Liver (tissue), 9 donors: ENCODE results near the gene PGLYRP3. TPM values are rescaled to one million over a fixed set of nuclear protein-coding genes. Genes with fewer than 3 reads are reported as not detected.
A peak's percentile ranks its signal among the peaks of the same experiment; 100 is the strongest.

Experiments used
- DNase-seq: peaks from one replicate; pipeline ENCODE4 v3.0.0-alpha.2; 2017; ENCODE audit warnings: low spot score
- H3K27ac ChIP-seq, 2 donors: one replicate each; pipeline ENCODE4 v1.7.0; 2013; ENCODE audit warnings: inconsistent platforms in 2 of 2, low read length in 2 of 2, control low read depth in 1 of 2, low read depth in 1 of 2, mild to moderate bottlenecking in 1 of 2
- H3K27me3 ChIP-seq, 4 donors: one replicate each; pipeline versions ENCODE4 v1.6.1 to v1.7.0; 2013; ENCODE audit warnings: low read length in 3 of 4, inconsistent platforms in 1 of 4, mild to moderate bottlenecking in 1 of 4, moderate library complexity in 1 of 4; ENCODE audit not compliant: control insufficient read depth in 4 of 4, insufficient read depth in 4 of 4
- H3K36me3 ChIP-seq, 4 donors: one replicate each; pipeline versions ENCODE4 v1.6.1 to v1.7.0; 2013; ENCODE audit warnings: low read length in 3 of 4, mild to moderate bottlenecking in 3 of 4, low read depth in 1 of 4, moderate library complexity in 1 of 4; ENCODE audit not compliant: control insufficient read depth in 4 of 4, insufficient read depth in 3 of 4
- H3K4me1 ChIP-seq, 4 donors: one replicate each; pipeline versions ENCODE4 v1.6.1 to v1.7.0; 2013; ENCODE audit warnings: low read length in 3 of 4, mild to moderate bottlenecking in 3 of 4, moderate library complexity in 1 of 4; ENCODE audit not compliant: control insufficient read depth in 4 of 4, insufficient read depth in 4 of 4
- H3K4me3 ChIP-seq, 3 donors: one replicate each; pipeline versions ENCODE4 v1.6.1 to v1.7.0; 2013; ENCODE audit warnings: low read length in 3 of 3, control low read depth in 1 of 3, low read depth in 1 of 3, mild to moderate bottlenecking in 1 of 3
- H3K9ac ChIP-seq, 2 donors: one replicate each; pipeline ENCODE4 v1.7.0; 2013; ENCODE audit warnings: low read length in 2 of 2, mild to moderate bottlenecking in 2 of 2, moderate library complexity in 2 of 2, control low read depth in 1 of 2, low read depth in 1 of 2
- H3K9me3 ChIP-seq, 4 donors: one replicate each; pipeline versions ENCODE4 v1.6.1 to v1.7.0; 2013; ENCODE audit warnings: low read length in 3 of 4; ENCODE audit not compliant: control insufficient read depth in 4 of 4
- ATF3 ChIP-seq: IDR thresholded peaks from 2 replicates; pipeline ENCODE4 v1.6.1; 2016; ENCODE audit warnings: antibody characterized with exemption
- EGR1 ChIP-seq, 2 donors: IDR thresholded peaks; 2 replicates each; pipeline ENCODE4 v1.6.1; 2016 to 2018; ENCODE audit warnings: antibody characterized with exemption in 2 of 2, low read depth in 2 of 2
- FOXA2 ChIP-seq: IDR thresholded peaks from 2 replicates; pipeline ENCODE4 v1.6.1; 2016; ENCODE audit warnings: antibody characterized with exemption
- GABPA ChIP-seq, 2 donors: IDR thresholded peaks in 1 of 2; conservative IDR thresholded peaks in 1 of 2; 2 replicates each; pipeline ENCODE4 v1.6.1; 2016; ENCODE audit warnings: antibody characterized with exemption in 2 of 2, mild to moderate bottlenecking in 1 of 2, moderate library complexity in 1 of 2
- HNF4G ChIP-seq: IDR thresholded peaks from 2 replicates; pipeline ENCODE4 v1.6.1; 2016; ENCODE audit warnings: antibody characterized with exemption
- JUND ChIP-seq, 2 donors: IDR thresholded peaks; 2 replicates each; pipeline ENCODE4 v1.6.1; 2016; ENCODE audit warnings: antibody characterized with exemption in 2 of 2
- NR2F2 ChIP-seq: IDR thresholded peaks from 2 replicates; pipeline ENCODE4 v1.6.1; 2016; ENCODE audit warnings: antibody characterized with exemption
- RAD21 ChIP-seq, 2 donors: IDR thresholded peaks; 2 replicates each; pipeline ENCODE4 v1.6.1; 2016; ENCODE audit warnings: antibody characterized with exemption in 2 of 2, mild to moderate bottlenecking in 2 of 2
- REST ChIP-seq: IDR thresholded peaks from 2 replicates; pipeline ENCODE4 v1.6.1; 2016; ENCODE audit warnings: antibody characterized with exemption, mild to moderate bottlenecking
- RXRA ChIP-seq, 2 donors: IDR thresholded peaks; 2 replicates each; pipeline ENCODE4 v1.6.1; 2017 to 2018; ENCODE audit warnings: antibody characterized with exemption in 2 of 2, mild to moderate bottlenecking in 1 of 2
- SP1 ChIP-seq: IDR thresholded peaks from 2 replicates; pipeline ENCODE4 v1.6.1; 2018; ENCODE audit warnings: antibody characterized with exemption, mild to moderate bottlenecking
- TAF1 ChIP-seq: conservative IDR thresholded peaks from 2 replicates; pipeline ENCODE4 v1.6.1; 2016; ENCODE audit warnings: antibody characterized with exemption, mild to moderate bottlenecking
- YY1 ChIP-seq: IDR thresholded peaks from 2 replicates; pipeline ENCODE4 v1.6.1; 2016; ENCODE audit warnings: antibody characterized with exemption, mild to moderate bottlenecking
- ZBTB33 ChIP-seq: IDR thresholded peaks from 2 replicates; pipeline ENCODE4 v1.6.1; 2016; ENCODE audit warnings: antibody characterized with exemption
- WGBS: extraction: QIAGEN DNeasy Blood & Tissue Kit; methylation state at CpG from one replicate; pipeline ENCODE4 v1.1.7; 2013; 5-methylcytosine and 5-hydroxymethylcytosine counted together
- polyA plus RNA-seq, 2 donors: library from polyadenylated mRNA; stranded (reverse) in 1 of 2; unstranded in 1 of 2; fragments of 200-250 nt in 1 of 2; fragments of >200 nt in 1 of 2; fragmentation: Nextera tagmentation in 1 of 2; extraction: Ambion mirVana in 1 of 2; gene quantifications; one replicate each; pipeline versions ENCODE4 v1.2.1 to v1.2.3, GENCODE V29; 2013 to 2015
- total RNA-seq, 2 donors: library from RNA; depleted of rRNA; stranded (reverse); fragments of >200 nt; gene quantifications; one replicate each; pipeline ENCODE4 v1.2.3, GENCODE V29; 2014
- donor health status: healthy.
- donor health status: healthy.
- donor health status: healthy.
- donor health status: healthy.
- donor health status: healthy.

PGLYRP3 gene
- total and polyA plus RNA-seq, 4 donors = not detected

- 77% methylated on average over 11 of the region's 11 CpGs for WGBS
- H3K27ac ChIP-seq = peak within 1 kb of the TSS; percentile 31 to 73
Observed at GRCh38 chr1:153357853-153358690, 45.3 kb upstream of the PGLYRP3 start, which contains the start of gene S100A9. TSS of gene S100A9 (plus strand) at chr1:153357854. CDS start at chr1:153358284, 430 bp downstream.

GRCh38 chr1:153357076-153357852 is 44.5 kb upstream of the PGLYRP3 start:
- peak; percentile 34 for DNase-seq
- H3K36me3 ChIP-seq = no peaks in the 10 kb centered on the region
- WGBS = 56% methylated on average over 10 of the region's 10 CpGs
- TF ChIP-seq JUND (IDR thresholded peaks at IDR 0.05) (peak in 1 of 2 donors; percentile 18), YY1 (peak; percentile 72), ZBTB33 (no peak), TAF1 (no peak), NR2F2 (no peak), SP1 (peak; percentile 47), RXRA (IDR thresholded peaks at IDR 0.05) (peak; percentile 31 to 56), REST (peak; percentile 39)

More at GRCh38 chr1:153357853-153358690, 45.3 kb upstream of the PGLYRP3 start, which contains the start of gene S100A9:
- Histone ChIP-seq H3K36me3 (no peaks in the 10 kb centered on the region), H3K27me3 (no peaks in the 10 kb centered on the region), H3K4me3 (no peak within 1 kb of the TSS), H3K4me1 (peaks cover 0 to 11% (median 5%) of the 10 kb centered on the region in 4 donors), H3K9me3 (no peaks in the 10 kb centered on the region), H3K9ac (no peak within 1 kb of the TSS)
- DNase-seq = peak; percentile 17
- TF ChIP-seq JUND (IDR thresholded peaks at IDR 0.05) = no peak
- TF ChIP-seq YY1 = peak; percentile 7
- no peak for TF ChIP-seq EGR1 (IDR thresholded peaks at IDR 0.05; ENCODE audit: low read depth in 2 of 2)
- no peak for TF ChIP-seq HNF4G
- no peak for TF ChIP-seq RAD21 (IDR thresholded peaks at IDR 0.05)
- TF ChIP-seq GABPA (IDR thresholded peaks at IDR 0.05 in 1 of 2, conservative IDR thresholded peaks at IDR 0.05 in 1 of 2) = no peak
- no peak for TF ChIP-seq NR2F2
- TF ChIP-seq RXRA (IDR thresholded peaks at IDR 0.05) = no peak
- no peak for TF ChIP-seq REST
- no peak for TF ChIP-seq FOXA2
- peak; percentile 20 for TF ChIP-seq ATF3

More at GRCh38 chr1:153357076-153357852, 44.5 kb upstream of the PGLYRP3 start:
- Histone ChIP-seq H3K9ac (no peak overlapping the region), H3K9me3 (no peaks in the 10 kb centered on the region), H3K4me3 (no peak overlapping the region), H3K4me1 (peaks cover 0 to 11% (median 5%) of the 10 kb centered on the region in 4 donors), H3K27me3 (no peaks in the 10 kb centered on the region), H3K27ac (peak overlapping the region; percentile 31 to 73)
